NT2/D1 (cell line): ENCODE results near the gene GCHFR.

ENCODE experiments used
- SUZ12 ChIP-seq: IDR thresholded peaks from 2 replicates; pipeline ENCODE4 v1.6.1; 2011; ENCODE audit not compliant: insufficient read length, insufficient read depth; ENCODE audit errors: extremely low read depth
- YY1 ChIP-seq: IDR thresholded peaks from 2 replicates; pipeline ENCODE4 v1.6.1; 2011; ENCODE audit not compliant: insufficient read length, insufficient read depth
- ZNF274 ChIP-seq: IDR thresholded peaks from 2 replicates; pipeline ENCODE4 v1.6.1; 2011; ENCODE audit warnings: mild to moderate bottlenecking, low read depth, low read length

DNA sequence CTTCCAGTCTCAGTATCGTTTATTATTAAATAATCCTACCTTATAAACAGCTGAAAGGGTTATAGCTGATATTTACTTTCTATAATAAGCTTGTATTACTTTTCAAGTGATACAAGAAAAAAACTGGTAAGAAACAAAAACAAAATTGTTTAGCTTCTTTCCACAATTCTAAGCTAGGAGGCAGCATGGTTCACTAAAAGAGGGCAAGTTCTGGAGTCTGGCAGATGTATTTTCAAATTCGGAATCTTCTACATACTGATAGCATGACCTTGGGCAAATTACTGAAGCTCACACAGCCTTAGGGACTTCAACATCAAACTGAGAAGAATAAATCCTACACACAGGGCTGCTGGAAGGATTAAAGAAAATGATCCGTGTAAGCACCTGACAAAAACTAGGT, 21.3 kb downstream of the GCHFR start:
- TF ChIP-seq SUZ12, result no peak
- no peak for TF ChIP-seq ZNF274
- no peak for TF ChIP-seq YY1
